ENCODE results near the gene ZNF440.
"Not testable (repeated sequence)": the region's sequence is repeated elsewhere in the genome, so short reads cannot be mapped to it uniquely, and the experiment has no call there.

DNA sequence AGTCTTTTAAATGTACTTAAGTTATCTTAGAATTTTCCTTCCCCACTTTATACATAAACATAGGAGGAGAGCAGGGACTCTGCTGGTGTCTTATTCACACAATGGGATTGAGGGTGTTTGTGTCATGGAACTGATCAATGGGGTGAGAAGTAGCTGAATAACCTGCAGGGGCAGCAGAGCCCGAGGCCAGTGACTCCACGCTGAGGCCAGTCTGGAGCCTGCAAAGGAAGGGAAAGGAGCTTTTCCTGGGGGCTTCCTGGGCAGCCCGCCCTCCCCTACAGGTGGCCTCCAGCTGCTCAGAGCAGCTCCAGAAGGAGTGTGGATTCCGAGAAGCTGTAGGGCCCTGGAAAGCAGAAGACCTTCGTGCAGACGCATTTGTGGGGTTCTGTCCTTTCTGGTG, 33.5 kb downstream of the ZNF440 start:
- TF ChIP-seq, protein P1, sequence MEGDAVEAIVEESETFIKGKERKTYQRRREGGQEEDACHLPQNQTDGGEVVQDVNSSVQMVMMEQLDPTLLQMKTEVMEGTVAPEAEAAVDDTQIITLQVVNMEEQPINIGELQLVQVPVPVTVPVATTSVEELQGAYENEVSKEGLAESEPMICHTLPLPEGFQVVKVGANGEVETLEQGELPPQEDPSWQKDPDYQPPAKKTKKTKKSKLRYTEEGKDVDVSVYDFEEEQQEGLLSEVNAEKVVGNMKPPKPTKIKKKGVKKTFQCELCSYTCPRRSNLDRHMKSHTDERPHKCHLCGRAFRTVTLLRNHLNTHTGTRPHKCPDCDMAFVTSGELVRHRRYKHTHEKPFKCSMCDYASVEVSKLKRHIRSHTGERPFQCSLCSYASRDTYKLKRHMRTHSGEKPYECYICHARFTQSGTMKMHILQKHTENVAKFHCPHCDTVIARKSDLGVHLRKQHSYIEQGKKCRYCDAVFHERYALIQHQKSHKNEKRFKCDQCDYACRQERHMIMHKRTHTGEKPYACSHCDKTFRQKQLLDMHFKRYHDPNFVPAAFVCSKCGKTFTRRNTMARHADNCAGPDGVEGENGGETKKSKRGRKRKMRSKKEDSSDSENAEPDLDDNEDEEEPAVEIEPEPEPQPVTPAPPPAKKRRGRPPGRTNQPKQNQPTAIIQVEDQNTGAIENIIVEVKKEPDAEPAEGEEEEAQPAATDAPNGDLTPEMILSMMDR (IDR thresholded peaks at IDR 0.05; ENCODE audit: low read length) = not testable (repeated sequence)
- TF ChIP-seq EZH2 (optimal IDR thresholded peaks at IDR 0.05; ENCODE audit: low read depth, low read length) = not testable (repeated sequence)
